ENCODE results near the gene PID1.

The PID1 gene

DNA sequence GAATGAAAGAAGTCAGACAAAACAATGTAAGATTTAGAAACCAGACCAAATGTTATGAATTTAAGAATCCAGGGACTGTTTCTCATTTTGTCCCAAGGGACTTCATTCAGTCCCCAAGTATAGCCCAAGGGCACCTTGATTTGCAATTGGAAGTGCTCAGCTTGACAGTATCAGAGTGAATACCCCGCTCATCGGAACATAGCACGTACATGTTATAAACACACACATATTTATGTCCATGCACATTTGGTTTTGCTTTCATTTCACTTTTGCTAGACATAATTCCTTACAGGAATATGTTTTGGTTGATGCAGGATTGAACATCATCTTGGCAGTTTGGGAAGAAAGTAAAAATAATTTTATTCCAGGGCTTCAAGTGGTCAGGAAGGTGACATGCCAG lies 100.2 kb downstream of the PID1 start:
- no peak for DNase-seq (ENCODE audit: low read depth in 2 of 2, low spot score in 1 of 2)

DNA sequence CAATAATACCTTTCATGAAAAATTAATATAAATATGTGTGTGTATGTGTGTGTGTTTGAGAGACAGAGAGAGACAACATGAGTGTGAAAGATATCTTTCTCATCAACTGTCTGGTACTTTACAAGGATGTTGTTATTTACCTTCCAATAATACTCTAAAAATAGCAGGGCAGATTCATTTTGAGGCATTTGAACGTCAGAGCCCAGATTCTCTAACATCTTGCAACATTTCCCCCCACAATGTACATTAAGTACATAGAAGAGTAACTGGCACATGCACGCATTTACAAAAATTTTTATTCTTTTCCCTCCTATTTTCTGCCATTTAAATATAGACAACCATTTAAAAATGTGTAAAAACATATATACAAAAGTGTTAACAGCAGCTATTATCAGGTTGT lies 100.9 kb downstream of the PID1 start:
- DNase-seq (ENCODE audit: low read depth in 2 of 2, low spot score in 1 of 2): no peak

GRCh38 chr2:229169751-229170150 lies 101.3 kb downstream of the PID1 start:
- no peak for DNase-seq (ENCODE audit: low read depth in 2 of 2, low spot score in 1 of 2)

- DNase-seq (ENCODE audit: low read depth in 2 of 2, low spot score in 1 of 2): no peak
These were observed 106.4 kb downstream of the PID1 start for GRCh38 chr2:229164545-229165249.

GRCh38 chr2:229163893-229164292 lies 107.2 kb downstream of the PID1 start:
- no peak for DNase-seq (ENCODE audit: low read depth in 2 of 2, low spot score in 1 of 2)

- no peak for DNase-seq (ENCODE audit: low read depth in 2 of 2, low spot score in 1 of 2)
These were observed 109.1 kb downstream of the PID1 start for GRCh38 chr2:229162015-229162414.

- no peak for DNase-seq (ENCODE audit: low read depth in 2 of 2, low spot score in 1 of 2)
These were observed 110.1 kb downstream of the PID1 start for GRCh38 chr2:229160984-229161383.

GRCh38 chr2:229160180-229160579 lies 110.9 kb downstream of the PID1 start:
- no peak for DNase-seq (ENCODE audit: low read depth in 2 of 2, low spot score in 1 of 2)

GRCh38 chr2:229159405-229159804 lies 111.7 kb downstream of the PID1 start:
- DNase-seq (ENCODE audit: low read depth in 2 of 2, low spot score in 1 of 2): no peak

DNA sequence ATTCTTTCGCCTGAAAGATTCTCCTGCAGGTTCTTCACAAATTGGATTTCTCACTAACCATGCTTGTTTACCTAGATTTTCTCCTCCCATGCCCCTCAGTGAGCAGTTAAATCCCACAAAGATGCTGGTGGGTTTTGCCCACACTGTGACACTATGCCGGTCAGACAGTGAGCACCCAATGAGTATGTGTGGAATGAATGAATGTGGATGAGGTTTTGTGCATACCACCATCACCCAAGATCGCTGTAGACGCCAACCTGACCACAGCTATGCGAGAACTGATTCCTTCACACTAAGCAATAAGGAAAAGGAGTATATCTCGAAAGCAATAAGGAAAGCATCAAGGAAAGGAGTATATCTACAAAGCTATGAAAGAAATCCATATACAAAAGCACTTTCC lies 116.7 kb downstream of the PID1 start:
- DNase-seq (ENCODE audit: low read depth in 2 of 2, low spot score in 1 of 2): no peak

DNA sequence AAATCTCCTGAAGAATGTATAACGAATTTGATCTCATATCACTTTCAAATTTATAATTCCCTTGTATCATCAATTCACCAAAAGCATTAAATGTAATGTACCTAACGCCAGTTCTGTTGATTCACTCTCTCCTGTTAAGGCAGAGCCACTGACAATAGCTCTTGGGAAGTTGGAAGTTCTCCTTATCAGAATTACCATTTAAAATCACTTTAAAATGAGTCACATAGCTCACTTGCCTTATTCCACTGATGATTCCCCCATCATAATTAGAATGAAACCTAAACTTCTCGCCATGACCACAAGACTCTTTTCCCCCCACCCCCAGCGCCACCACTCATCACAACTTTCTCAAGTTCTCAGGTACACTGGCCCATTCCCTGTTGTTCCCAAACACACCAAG lies 117.1 kb downstream of the PID1 start:
- no peak for DNase-seq (ENCODE audit: low read depth in 2 of 2, low spot score in 1 of 2)

GRCh38 chr2:229153267-229153666 lies 117.8 kb downstream of the PID1 start:
- DNase-seq (ENCODE audit: low read depth in 2 of 2, low spot score in 1 of 2): no peak

- DNase-seq (ENCODE audit: low read depth in 2 of 2, low spot score in 1 of 2): no peak
These were observed 118.4 kb downstream of the PID1 start for GRCh38 chr2:229152674-229153073.

DNA sequence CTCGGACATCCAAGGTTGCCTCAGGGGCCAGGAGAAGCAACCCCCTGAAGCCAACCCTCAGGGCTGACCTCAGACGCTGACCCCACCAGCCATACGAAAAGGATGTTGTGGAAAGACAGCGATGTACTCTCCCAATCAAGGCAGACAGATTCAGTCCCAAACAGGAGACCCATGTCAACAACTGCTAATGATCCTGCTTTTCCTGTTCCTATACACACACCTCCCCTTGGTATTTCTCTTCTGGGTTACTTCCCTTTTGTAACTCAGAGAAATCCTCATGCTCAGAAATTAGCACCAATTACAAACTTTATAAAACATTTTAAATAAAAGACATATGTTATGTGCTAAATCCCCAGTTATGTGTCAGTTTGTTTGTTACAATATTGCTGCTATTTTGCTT lies 120.8 kb downstream of the PID1 start:
- DNase-seq (ENCODE audit: low read depth in 2 of 2, low spot score in 1 of 2): no peak

- no peak for DNase-seq (ENCODE audit: low read depth in 2 of 2, low spot score in 1 of 2)
These were observed 129.6 kb downstream of the PID1 start for GRCh38 chr2:229141424-229142025.

DNA sequence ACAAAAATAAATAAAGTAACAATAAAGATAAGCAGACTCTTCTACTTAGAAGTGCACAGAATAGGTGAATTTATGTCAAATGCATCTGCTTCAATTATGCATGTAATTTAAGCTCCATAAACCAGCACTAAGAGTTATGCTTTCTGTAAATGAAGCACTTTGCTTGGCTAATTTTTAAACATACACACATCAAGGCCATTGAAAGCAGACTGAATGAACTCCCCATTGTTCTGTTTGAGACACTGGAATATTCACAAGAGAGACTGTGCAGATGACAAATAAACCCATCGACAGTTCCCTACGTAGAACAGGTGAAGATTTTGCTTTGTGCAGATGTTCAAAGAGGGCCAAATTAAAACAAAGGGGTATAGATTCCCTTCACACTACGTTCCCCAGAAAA lies 133.4 kb downstream of the PID1 start:
- no peak for DNase-seq (ENCODE audit: low read depth in 2 of 2, low spot score in 1 of 2)

- DNase-seq (ENCODE audit: low read depth in 2 of 2, low spot score in 1 of 2): no peak
These were observed 134.0 kb downstream of the PID1 start for GRCh38 chr2:229137066-229137465.

GRCh38 chr2:229133155-229133772 lies 137.8 kb downstream of the PID1 start:
- no peak for DNase-seq (ENCODE audit: low read depth in 2 of 2, low spot score in 1 of 2)

DNA sequence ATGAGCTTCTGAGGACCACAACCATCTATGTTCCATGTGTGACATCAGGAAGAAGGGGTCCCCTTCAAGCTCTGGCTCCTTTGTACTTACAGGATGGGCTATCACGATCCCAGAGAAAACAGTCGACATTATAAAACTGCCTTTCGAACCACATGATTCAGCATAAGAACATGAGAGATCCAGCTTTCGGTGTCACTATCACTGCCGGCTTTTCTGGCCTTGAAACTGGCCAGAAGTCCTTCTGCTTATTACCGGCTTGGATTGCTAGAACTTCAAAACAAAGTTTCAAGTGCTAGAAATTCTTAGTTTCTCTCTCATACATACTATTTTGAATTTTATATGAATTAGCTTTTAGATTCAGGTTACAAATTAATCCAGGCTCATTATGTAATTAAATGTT lies 138.9 kb downstream of the PID1 start:
- no peak for DNase-seq (ENCODE audit: low read depth in 2 of 2, low spot score in 1 of 2)

- DNase-seq (ENCODE audit: low read depth in 2 of 2, low spot score in 1 of 2): no peak
These were observed 140.6 kb downstream of the PID1 start for GRCh38 chr2:229130522-229130921.

GRCh38 chr2:229129738-229130371 lies 141.2 kb downstream of the PID1 start:
- no peak for DNase-seq (ENCODE audit: low read depth in 2 of 2, low spot score in 1 of 2)

DNA sequence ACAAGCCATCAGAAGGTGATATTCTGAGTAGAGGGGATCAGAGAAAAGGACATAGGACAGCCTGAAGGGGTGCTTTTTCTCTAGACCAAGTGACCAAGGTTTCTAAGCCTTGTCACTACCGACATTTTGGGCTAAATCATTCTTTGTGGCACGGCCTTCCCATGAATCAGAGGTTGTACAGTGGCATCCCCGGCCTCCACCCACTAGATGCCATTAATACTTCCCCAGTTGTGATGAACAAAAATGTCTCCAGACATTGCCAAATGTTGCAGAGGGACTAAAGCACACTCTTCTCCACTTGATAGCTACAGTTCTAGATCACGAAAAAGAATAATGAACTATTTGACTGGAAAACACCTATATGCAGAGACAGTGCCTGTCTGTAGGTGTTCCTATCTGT lies 143.6 kb downstream of the PID1 start:
- DNase-seq (ENCODE audit: low read depth in 2 of 2, low spot score in 1 of 2): no peak

Measured in stimulated activated CD8-positive, alpha-beta memory T cell treated with anti-CD3 and anti-CD28 coated beads, Interleukin-4, amount 100 ng/mL, for 1 hour (primary cell).